GM21717 (cell line): Measurements from ENCODE around the gene KIAA1328.

Experiments used
- ATAC-seq: cut with Tn5 transposase; IDR thresholded peaks from one replicate; pipeline ENCODE4 v1.9.1; 2021; ENCODE audit warnings: mild to moderate bottlenecking, moderate library complexity; ENCODE audit not compliant: unreplicated experiment

KIAA1328 gene

GRCh38 chr18:37188016-37188791 lies 359.3 kb downstream of the KIAA1328 start:
- ATAC-seq, result no peak

GRCh38 chr18:37199741-37200140 lies 370.8 kb downstream of the KIAA1328 start:
- no peak for ATAC-seq

GRCh38 chr18:37207343-37207742 lies 378.4 kb downstream of the KIAA1328 start:
- no peak for ATAC-seq

- no peak for ATAC-seq
Observed at GRCh38 chr18:37210781-37211180, 381.9 kb downstream of the KIAA1328 start.

DNA sequence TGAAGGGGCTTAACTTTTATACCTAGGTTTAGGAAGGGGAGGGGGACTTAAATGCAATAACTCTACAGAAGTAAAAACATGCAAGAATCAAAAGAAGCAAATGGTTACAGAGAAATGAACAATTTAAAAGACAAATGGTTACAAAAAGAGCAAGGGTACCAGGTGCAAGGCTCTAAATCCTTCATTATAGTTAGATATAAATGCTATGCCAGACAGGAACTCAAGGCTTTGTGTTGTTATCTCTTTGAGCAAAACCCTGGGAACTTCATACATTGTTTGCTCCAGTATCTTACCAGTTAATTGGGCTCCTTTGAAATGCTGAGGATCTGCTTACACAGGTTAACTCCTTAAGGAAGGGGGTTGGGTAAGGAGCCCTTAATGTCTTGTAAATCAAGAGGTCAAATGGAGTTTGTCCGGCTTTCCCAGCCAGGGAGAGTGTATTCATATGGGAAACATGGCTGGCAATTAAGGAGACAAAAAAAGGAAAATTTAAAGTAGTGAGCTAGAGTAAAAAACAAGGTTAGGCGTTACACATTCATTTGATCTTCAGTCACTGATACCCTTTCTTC lies 389.2 kb downstream of the KIAA1328 start:
- no peak for ATAC-seq

GRCh38 chr18:37219257-37219656 lies 390.3 kb downstream of the KIAA1328 start:
- no peak for ATAC-seq

- ATAC-seq, result no peak
Observed at GRCh38 chr18:37222354-37222998, 393.5 kb downstream of the KIAA1328 start.

GRCh38 chr18:37222999-37223378 lies 394.1 kb downstream of the KIAA1328 start:
- no peak for ATAC-seq

DNA sequence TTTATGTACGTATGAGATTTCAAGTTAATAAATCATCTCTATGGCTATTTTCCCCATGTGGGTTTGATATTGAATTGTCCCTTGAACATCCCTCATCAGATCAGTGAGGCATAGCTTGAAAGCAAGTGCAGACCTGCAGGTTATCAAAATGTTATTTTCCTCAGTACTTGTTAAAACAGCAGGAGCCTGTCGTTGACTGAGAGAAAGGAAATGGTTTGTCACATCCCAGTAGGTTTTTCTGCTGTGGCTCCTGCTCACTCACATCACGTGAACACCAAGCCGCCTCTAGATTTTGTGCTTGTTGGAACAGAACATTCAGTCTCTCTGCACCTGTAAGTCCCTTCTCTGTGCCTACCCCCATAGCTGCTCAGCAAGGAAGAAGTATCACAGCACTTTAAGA lies 396.4 kb downstream of the KIAA1328 start:
- no peak for ATAC-seq

DNA sequence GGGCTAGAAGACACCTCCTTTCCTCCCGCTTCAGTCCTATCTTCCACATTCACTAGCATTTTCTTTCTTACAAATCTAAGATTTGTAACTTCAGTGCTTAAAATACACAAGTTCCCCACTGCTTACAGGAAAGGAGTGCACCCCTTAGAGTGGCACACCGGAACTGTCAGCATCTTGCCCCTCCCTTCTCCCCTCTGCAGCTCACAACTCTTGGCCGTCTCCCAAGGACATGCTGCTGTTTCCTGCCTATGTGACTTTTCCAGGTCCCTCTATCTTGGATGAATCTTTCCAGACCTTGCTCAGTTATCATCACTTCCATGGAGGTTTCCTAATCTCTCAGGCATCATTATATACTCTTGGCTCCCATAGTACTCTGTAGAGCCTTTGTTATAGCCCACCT lies 401.8 kb downstream of the KIAA1328 start:
- ATAC-seq, result no peak

GRCh38 chr18:37231251-37231650 lies 402.3 kb downstream of the KIAA1328 start:
- no peak for ATAC-seq

GRCh38 chr18:37235583-37235982 lies 406.7 kb downstream of the KIAA1328 start:
- no peak for ATAC-seq

GRCh38 chr18:37238282-37239108 lies 409.6 kb downstream of the KIAA1328 start:
- ATAC-seq, result no peak

GRCh38 chr18:37242091-37242490 lies 413.2 kb downstream of the KIAA1328 start:
- no peak for ATAC-seq

GRCh38 chr18:37242826-37243560 lies 414.1 kb downstream of the KIAA1328 start:
- no peak for ATAC-seq

- ATAC-seq, result no peak
Observed at GRCh38 chr18:37243741-37244140, 414.8 kb downstream of the KIAA1328 start.

- no peak for ATAC-seq
Observed at GRCh38 chr18:37244618-37245017, 415.7 kb downstream of the KIAA1328 start.

GRCh38 chr18:37246779-37247340 lies 417.9 kb downstream of the KIAA1328 start:
- ATAC-seq, result no peak

GRCh38 chr18:37247497-37248161 lies 418.7 kb downstream of the KIAA1328 start:
- no peak for ATAC-seq

GRCh38 chr18:37248281-37248680 lies 419.4 kb downstream of the KIAA1328 start:
- no peak for ATAC-seq
